Tibial nerve (tissue), 3 donors: ENCODE results near the gene VIT.

Experiments used
- POLR2A ChIP-seq, 2 donors: fragments of 450-650 bp; IDR thresholded peaks; one replicate each; pipeline ENCODE4 v1.6.1; 2017; ENCODE audit warnings: antibody characterized with exemption in 2 of 2, mild to moderate bottlenecking in 2 of 2, moderate library complexity in 2 of 2
- TF ChIP-seq, protein P1 (sequence below), 5 experiments: fragments of 200-600 bp in 3 of 5; fragments of 450-650 bp in 2 of 5; sonication (generic) in 3 of 5; IDR thresholded peaks; one replicate each; pipeline ENCODE4 v1.5.1; 2016 to 2019; ENCODE audit warnings: antibody characterized with exemption in 5 of 5, mild to moderate bottlenecking in 3 of 5, moderate library complexity in 2 of 5

DNA sequence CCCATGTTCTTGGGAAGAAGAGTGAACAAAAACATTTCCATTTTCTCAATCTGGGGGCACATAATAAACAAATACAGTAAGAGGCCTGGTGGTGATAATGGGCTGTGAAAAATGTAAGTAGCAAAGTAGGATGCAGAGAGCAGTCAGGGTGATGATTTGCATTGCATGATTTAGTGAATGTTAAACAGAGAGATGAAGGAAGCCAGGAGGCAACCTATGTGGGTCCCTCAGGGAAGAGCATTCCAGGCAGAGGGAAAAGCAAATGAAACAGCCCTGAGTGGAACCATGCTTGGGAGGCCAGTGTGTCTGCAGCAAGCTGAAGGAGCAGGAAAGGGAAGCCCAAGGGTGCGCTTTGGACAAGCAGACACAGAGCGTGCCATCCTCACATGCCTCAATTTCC lies 5.4 kb downstream of the VIT start:
- TF ChIP-seq POLR2A (IDR thresholded peaks at IDR 0.05) = no peak
- TF ChIP-seq, protein P1, sequence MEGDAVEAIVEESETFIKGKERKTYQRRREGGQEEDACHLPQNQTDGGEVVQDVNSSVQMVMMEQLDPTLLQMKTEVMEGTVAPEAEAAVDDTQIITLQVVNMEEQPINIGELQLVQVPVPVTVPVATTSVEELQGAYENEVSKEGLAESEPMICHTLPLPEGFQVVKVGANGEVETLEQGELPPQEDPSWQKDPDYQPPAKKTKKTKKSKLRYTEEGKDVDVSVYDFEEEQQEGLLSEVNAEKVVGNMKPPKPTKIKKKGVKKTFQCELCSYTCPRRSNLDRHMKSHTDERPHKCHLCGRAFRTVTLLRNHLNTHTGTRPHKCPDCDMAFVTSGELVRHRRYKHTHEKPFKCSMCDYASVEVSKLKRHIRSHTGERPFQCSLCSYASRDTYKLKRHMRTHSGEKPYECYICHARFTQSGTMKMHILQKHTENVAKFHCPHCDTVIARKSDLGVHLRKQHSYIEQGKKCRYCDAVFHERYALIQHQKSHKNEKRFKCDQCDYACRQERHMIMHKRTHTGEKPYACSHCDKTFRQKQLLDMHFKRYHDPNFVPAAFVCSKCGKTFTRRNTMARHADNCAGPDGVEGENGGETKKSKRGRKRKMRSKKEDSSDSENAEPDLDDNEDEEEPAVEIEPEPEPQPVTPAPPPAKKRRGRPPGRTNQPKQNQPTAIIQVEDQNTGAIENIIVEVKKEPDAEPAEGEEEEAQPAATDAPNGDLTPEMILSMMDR (IDR thresholded peaks at IDR 0.05) = no peak
